ENCODE results near the gene PMP22.
A peak's percentile ranks its signal among the peaks of the same experiment; 100 is the strongest.

Gene PMP22

GRCh38 chr17:15265131-15265530 lies at the start of gene PMP22:
Gene PMP22 (minus strand): TSS chr17:15265326. CDS start chr17:15260727, 4,599 bp downstream.
- no peak within 1 kb of the TSS for H3K4me3 Mint-ChIP-seq

GRCh38 chr17:15311996-15312395 lies 46.9 kb upstream of the PMP22 start:
- no peak for ATAC-seq
- H3K9me3 Mint-ChIP-seq, result no peaks in the 10 kb centered on the region
- H3K4me3 Mint-ChIP-seq, result no peak overlapping the region
- H3K36me3 Mint-ChIP-seq, result no peaks in the 10 kb centered on the region
- peaks cover 18% of the 10 kb centered on the region for H3K27me3 Mint-ChIP-seq
- no peak overlapping the region for H3K27ac Mint-ChIP-seq
- H3K4me1 Mint-ChIP-seq, result no peaks in the 10 kb centered on the region

More at GRCh38 chr17:15265131-15265530, at the start of gene PMP22:
- Mint-ChIP-seq H3K9me3 (no peaks in the 10 kb centered on the region), H3K36me3 (no peaks in the 10 kb centered on the region), H3K4me1 (peaks cover 21% of the 10 kb centered on the region), H3K27ac (no peak within 1 kb of the TSS), H3K27me3 (peaks cover 75% of the 10 kb centered on the region)
- ATAC-seq, result no peak

GRCh38 chr17:15309793-15310192 lies 44.7 kb upstream of the PMP22 start:
- Mint-ChIP-seq H3K27ac (no peak overlapping the region), H3K4me3 (no peak overlapping the region), H3K27me3 (peaks cover 7% of the 10 kb centered on the region), H3K36me3 (no peaks in the 10 kb centered on the region), H3K4me1 (no peaks in the 10 kb centered on the region), H3K9me3 (no peaks in the 10 kb centered on the region)
- peak; percentile 18 for ATAC-seq

GRCh38 chr17:15309236-15309635 lies 44.1 kb upstream of the PMP22 start:
- Mint-ChIP-seq H3K36me3 (no peaks in the 10 kb centered on the region), H3K9me3 (no peaks in the 10 kb centered on the region), H3K4me1 (no peaks in the 10 kb centered on the region), H3K27ac (no peak overlapping the region), H3K27me3 (peaks cover 2% of the 10 kb centered on the region), H3K4me3 (no peak overlapping the region)
- ATAC-seq, result no peak

GRCh38 chr17:15308758-15309157 lies 43.6 kb upstream of the PMP22 start:
- ATAC-seq, result no peak
- Mint-ChIP-seq H3K9me3 (no peaks in the 10 kb centered on the region), H3K36me3 (no peaks in the 10 kb centered on the region), H3K4me1 (no peaks in the 10 kb centered on the region), H3K4me3 (no peak overlapping the region), H3K27ac (no peak overlapping the region), H3K27me3 (peaks cover 2% of the 10 kb centered on the region)

- no peaks in the 10 kb centered on the region for H3K4me1 Mint-ChIP-seq
- H3K27ac Mint-ChIP-seq, result no peak overlapping the region
- no peak overlapping the region for H3K4me3 Mint-ChIP-seq
Measured at GRCh38 chr17:15307710-15308111, 42.6 kb upstream of the PMP22 start.

GRCh38 chr17:15303851-15304250 lies 38.7 kb upstream of the PMP22 start:
- Mint-ChIP-seq H3K9me3 (no peaks in the 10 kb centered on the region), H3K36me3 (no peaks in the 10 kb centered on the region), H3K27me3 (peaks cover 28% of the 10 kb centered on the region), H3K4me1 (no peaks in the 10 kb centered on the region), H3K27ac (no peak overlapping the region), H3K4me3 (no peak overlapping the region)
- ATAC-seq, result no peak

More at GRCh38 chr17:15307710-15308111, 42.6 kb upstream of the PMP22 start:
- ATAC-seq, result no peak
- H3K27me3 Mint-ChIP-seq, result peaks cover 13% of the 10 kb centered on the region
- H3K9me3 Mint-ChIP-seq, result no peaks in the 10 kb centered on the region
- no peaks in the 10 kb centered on the region for H3K36me3 Mint-ChIP-seq

GRCh38 chr17:15303268-15303667 lies 38.1 kb upstream of the PMP22 start:
- no peak overlapping the region for H3K4me3 Mint-ChIP-seq
- no peaks in the 10 kb centered on the region for H3K4me1 Mint-ChIP-seq
- H3K27ac Mint-ChIP-seq, result no peak overlapping the region
- H3K27me3 Mint-ChIP-seq, result peaks cover 28% of the 10 kb centered on the region
- ATAC-seq, result no peak
- H3K36me3 Mint-ChIP-seq, result no peaks in the 10 kb centered on the region
- H3K9me3 Mint-ChIP-seq, result no peaks in the 10 kb centered on the region

DNA sequence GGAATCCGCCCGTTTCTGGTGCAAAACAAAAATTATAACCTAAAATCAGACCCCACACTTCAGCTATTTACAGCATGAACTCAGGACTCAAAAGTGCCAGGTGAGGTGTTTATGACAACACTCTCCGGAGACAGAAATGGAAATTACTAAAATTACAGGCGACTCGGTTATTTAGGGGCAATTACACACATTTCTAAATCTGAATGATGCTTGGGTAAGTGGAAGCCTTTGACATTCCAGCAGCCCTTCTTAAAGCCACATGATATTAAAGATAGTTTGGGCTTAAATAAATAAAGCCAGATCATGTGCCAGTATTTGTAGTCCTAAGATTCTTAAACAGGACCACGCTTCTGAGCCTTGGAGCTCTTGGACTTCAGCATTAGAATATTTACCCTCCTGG lies 36.7 kb upstream of the PMP22 start:
- ATAC-seq, result no peak
- no peak overlapping the region for H3K4me3 Mint-ChIP-seq

GRCh38 chr17:15298176-15298575 lies 33.0 kb upstream of the PMP22 start:
- Mint-ChIP-seq H3K36me3 (no peaks in the 10 kb centered on the region), H3K9me3 (no peaks in the 10 kb centered on the region), H3K27ac (no peak overlapping the region), H3K4me3 (no peak overlapping the region), H3K4me1 (no peaks in the 10 kb centered on the region), H3K27me3 (peaks cover 20% of the 10 kb centered on the region)
- no peak for ATAC-seq

More for the DNA sequence above, 36.7 kb upstream of the PMP22 start:
- Mint-ChIP-seq H3K27me3 (peaks cover 28% of the 10 kb centered on the region), H3K4me1 (no peaks in the 10 kb centered on the region), H3K27ac (no peak overlapping the region), H3K9me3 (no peaks in the 10 kb centered on the region), H3K36me3 (no peaks in the 10 kb centered on the region)

- H3K4me3 Mint-ChIP-seq, result no peak overlapping the region
- H3K27me3 Mint-ChIP-seq, result peaks cover 8% of the 10 kb centered on the region
- H3K4me1 Mint-ChIP-seq, result no peaks in the 10 kb centered on the region
- ATAC-seq, result no peak
- H3K36me3 Mint-ChIP-seq, result no peaks in the 10 kb centered on the region
- H3K27ac Mint-ChIP-seq, result no peak overlapping the region
- H3K9me3 Mint-ChIP-seq, result no peaks in the 10 kb centered on the region
Measured at GRCh38 chr17:15293558-15293957, 28.4 kb upstream of the PMP22 start.

- no peaks in the 10 kb centered on the region for H3K4me1 Mint-ChIP-seq
- H3K36me3 Mint-ChIP-seq, result no peaks in the 10 kb centered on the region
- H3K4me3 Mint-ChIP-seq, result no peak overlapping the region
- H3K9me3 Mint-ChIP-seq, result no peaks in the 10 kb centered on the region
- H3K27ac Mint-ChIP-seq, result no peak overlapping the region
- no peak for ATAC-seq
- H3K27me3 Mint-ChIP-seq, result peaks cover 21% of the 10 kb centered on the region
Measured at GRCh38 chr17:15291674-15292361, 26.7 kb upstream of the PMP22 start.

- Mint-ChIP-seq H3K9me3 (no peaks in the 10 kb centered on the region), H3K27me3 (peaks cover 25% of the 10 kb centered on the region), H3K4me1 (no peaks in the 10 kb centered on the region), H3K4me3 (no peak overlapping the region), H3K36me3 (no peaks in the 10 kb centered on the region), H3K27ac (no peak overlapping the region)
- ATAC-seq, result no peak
Measured at GRCh38 chr17:15290605-15291004, 25.5 kb upstream of the PMP22 start.

- no peak for ATAC-seq
Measured at GRCh38 chr17:15289285-15290183, 24.4 kb upstream of the PMP22 start.

GRCh38 chr17:15288859-15289258 lies 23.7 kb upstream of the PMP22 start:
- Mint-ChIP-seq H3K36me3 (no peaks in the 10 kb centered on the region), H3K9me3 (no peaks in the 10 kb centered on the region), H3K4me3 (no peak overlapping the region), H3K27ac (no peak overlapping the region), H3K4me1 (no peaks in the 10 kb centered on the region), H3K27me3 (peaks cover 25% of the 10 kb centered on the region)
- ATAC-seq, result no peak

More at GRCh38 chr17:15289285-15290183, 24.4 kb upstream of the PMP22 start:
- Mint-ChIP-seq H3K9me3 (no peaks in the 10 kb centered on the region), H3K27me3 (peaks cover 25% of the 10 kb centered on the region), H3K4me3 (no peak overlapping the region), H3K4me1 (no peaks in the 10 kb centered on the region), H3K27ac (no peak overlapping the region), H3K36me3 (no peaks in the 10 kb centered on the region)
